NT2/D1 (cell line): Measurements from ENCODE around the gene PCDH7.

ENCODE experiments used
- YY1 ChIP-seq: IDR thresholded peaks from 2 replicates; pipeline ENCODE4 v1.6.1; 2011; ENCODE audit not compliant: insufficient read length, insufficient read depth
- ZNF274 ChIP-seq: IDR thresholded peaks from 2 replicates; pipeline ENCODE4 v1.6.1; 2011; ENCODE audit warnings: mild to moderate bottlenecking, low read depth, low read length

GRCh38 chr4:30723201-30723955 lies 3.2 kb downstream of the PCDH7 start:
- TF ChIP-seq ZNF274: no peak
- no peak for TF ChIP-seq YY1
